Measurements from ENCODE around the gene NFIB.

NFIB gene

DNA sequence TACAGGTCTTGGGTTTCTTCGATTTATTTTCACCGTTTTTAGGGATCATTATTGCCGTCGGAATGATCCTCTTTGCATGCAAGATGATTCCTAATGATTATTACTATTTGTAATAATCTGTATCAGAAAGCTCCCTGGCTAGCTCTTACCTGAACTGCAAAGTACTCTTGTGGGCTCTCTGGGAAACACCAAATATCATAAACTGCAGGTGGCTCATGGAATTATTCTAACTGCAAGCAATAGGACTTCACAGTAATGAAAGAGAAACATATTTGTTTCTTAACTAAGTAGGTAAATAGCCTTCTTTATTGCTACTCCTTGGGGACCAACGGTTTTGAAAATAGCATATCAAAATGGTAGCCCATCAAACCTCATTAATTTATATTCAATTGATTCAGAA lies 219.4 kb downstream of the NFIB start:
- peak; percentile 96 for DNase-seq

DNA sequence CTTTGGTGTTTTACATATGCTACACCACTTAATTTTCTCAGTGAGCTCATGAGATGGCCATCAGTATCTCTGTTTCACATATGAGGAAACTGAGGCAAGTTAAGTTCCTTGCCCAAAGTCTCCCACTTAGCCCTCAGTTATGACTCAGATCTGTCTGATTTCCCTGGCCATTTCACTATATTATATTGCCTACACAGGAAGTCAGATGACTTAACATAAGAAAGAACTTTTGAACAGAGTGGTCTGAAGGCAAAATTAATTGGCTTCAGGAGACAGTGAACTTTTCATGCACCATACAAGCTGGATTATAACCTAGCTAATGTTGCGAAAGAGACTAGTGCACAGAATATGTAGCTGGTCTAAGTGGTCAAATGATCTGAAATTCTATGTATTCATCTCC lies 221.6 kb downstream of the NFIB start:
- no peak for DNase-seq

DNA sequence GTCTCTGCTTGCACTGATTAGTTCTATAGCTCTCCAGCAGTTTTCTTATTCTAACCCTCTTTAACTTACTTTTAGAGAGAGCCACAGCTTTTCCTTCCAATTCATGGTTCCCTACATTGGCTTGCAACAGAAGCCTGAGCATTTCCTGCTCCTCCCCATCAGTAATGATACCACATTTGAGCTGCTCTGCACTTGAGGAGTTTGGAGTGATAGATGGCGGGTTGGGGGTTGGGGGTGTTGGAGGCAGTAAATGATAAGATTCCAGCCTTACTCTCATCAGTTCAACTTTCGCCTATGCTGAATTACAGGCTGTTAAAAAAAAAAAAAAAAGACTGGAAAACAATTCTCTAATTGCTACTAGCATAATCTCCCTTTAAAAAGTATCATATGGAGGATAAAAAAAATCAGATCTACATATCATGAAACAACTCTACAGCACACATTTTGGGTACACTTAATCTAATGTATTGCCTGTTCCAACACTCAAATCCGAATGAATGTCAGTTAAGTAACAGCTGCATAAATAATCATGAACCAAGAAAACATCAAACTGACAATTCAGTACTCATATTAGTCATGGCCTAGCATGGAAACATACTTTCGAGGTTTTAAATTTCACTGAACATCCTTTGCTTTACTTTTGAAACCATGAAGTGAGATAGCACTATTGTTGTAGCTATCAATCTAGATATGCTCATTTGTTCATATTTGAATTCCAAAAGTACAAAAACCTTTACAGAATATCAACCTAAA lies 224.7 kb downstream of the NFIB start:
- no peak for DNase-seq

- no peak for DNase-seq
Observed at GRCh38 chr9:14087576-14087975, 226.4 kb downstream of the NFIB start.

GRCh38 chr9:14086495-14086894 lies 227.4 kb downstream of the NFIB start:
- no peak for DNase-seq

- DNase-seq, result no peak
Observed at GRCh38 chr9:14085810-14086209, 228.1 kb downstream of the NFIB start.

DNA sequence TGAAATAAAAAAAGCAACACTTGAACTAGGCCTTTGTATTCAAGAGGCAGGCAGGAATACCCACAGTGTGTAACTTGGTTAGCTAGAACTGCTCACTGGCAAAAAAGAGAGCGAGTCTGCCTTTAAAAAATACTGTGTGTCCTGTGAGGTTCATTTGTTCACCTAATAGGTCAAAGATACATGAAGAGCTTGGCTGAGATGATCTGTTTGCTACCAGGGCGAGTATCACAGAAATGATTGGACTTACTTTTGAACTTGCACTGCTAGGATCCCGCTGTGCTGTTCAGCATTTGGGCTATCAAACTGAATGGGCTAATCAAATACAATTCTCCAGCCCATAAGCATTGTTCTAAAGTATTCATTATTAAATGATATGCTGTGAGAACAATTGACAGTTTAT lies 229.1 kb downstream of the NFIB start:
- DNase-seq, result no peak

GRCh38 chr9:14083366-14083765 lies 230.6 kb downstream of the NFIB start:
- DNase-seq, result no peak

- DNase-seq, result no peak
Observed at GRCh38 chr9:14082732-14083131, 231.2 kb downstream of the NFIB start.

DNA sequence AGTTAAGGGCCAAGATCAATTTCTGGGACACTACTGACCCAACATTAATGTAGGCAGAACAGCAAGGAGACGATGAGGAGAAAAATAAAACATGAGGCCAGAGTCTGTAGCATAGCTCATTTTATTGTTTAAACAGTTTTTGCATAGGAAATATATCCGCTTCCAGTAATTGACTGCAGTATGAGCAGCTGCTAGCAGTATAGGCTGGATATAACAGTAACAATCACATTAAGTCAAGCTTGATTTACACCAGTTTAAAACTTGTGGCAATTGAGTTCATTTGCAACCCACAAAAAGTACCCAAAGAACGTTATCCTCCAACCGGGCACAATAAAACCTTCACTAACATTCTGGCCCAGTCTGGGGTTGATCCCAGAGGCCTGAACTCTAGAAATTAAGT lies 232.2 kb downstream of the NFIB start:
- no peak for DNase-seq

GRCh38 chr9:14080959-14081542 lies 232.9 kb downstream of the NFIB start:
- DNase-seq, result no peak

- no peak for DNase-seq
Observed at GRCh38 chr9:14079440-14079839, 234.5 kb downstream of the NFIB start.

DNA sequence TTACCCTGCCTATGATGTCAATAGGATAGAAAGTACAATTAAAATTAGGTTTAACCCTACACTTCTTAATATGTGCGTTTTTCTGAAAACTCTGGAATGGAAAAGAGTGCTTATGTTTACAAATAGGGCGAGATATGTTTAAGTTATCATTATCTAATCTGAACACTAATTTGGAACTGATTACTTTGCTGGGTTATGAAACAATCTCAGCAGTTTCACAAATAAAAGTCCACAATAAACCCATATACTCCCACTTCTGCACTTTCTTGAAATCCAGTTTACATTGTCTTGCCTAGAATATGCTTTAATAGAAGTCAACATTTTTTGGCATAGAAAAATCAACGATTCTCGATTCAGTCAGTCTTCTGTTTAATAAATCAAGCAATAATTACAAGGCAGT lies 236.3 kb downstream of the NFIB start:
- DNase-seq, result no peak

DNA sequence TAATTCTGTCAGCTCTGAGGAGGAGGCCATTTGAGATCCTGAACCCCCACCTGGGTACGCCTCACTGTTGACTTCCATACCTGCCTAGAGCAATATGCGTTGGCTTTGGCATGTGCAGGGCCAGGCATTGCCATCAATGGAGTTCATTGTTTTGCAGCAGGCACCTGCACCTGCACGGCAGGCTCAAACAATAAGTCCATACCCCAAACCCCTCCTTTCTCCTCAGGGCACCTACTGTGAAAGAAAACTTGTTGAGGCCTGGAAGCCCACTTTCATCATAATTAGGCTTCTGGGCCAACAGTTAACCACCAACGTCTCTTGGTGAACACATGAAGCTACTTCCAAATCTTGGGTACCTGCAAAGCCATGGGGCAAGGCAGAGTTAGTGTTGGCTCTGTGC lies 238.7 kb downstream of the NFIB start:
- no peak for DNase-seq

- DNase-seq, result no peak
Observed at GRCh38 chr9:14072850-14073249, 241.1 kb downstream of the NFIB start.

- DNase-seq, result no peak
Observed at GRCh38 chr9:14071484-14071883, 242.5 kb downstream of the NFIB start.

DNA sequence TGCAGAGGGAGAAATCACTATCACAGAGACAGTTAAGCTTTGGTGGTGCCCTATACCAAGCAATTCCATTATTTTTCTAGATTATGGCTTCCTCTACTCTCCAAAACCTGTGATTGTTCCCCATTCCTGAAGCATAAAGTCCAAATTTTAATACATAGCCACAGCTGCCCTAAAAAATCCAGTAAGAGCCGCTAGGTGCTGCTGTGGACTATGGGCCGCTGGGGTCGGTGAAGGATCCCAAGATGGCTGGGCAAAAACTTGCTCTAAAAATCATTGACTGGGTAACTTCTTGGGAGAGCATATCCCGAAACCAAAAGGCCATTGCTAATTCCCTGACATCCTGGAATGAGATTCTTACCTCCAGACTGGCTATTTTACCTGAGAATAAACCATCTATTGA lies 245.3 kb downstream of the NFIB start:
- DNase-seq, result no peak

- no peak for DNase-seq
Observed at GRCh38 chr9:14066831-14067230, 247.1 kb downstream of the NFIB start.

GRCh38 chr9:14066032-14066431 lies 247.9 kb downstream of the NFIB start:
- DNase-seq, result no peak

- DNase-seq, result no peak
Observed at GRCh38 chr9:14064940-14065339, 249.0 kb downstream of the NFIB start.

DNA sequence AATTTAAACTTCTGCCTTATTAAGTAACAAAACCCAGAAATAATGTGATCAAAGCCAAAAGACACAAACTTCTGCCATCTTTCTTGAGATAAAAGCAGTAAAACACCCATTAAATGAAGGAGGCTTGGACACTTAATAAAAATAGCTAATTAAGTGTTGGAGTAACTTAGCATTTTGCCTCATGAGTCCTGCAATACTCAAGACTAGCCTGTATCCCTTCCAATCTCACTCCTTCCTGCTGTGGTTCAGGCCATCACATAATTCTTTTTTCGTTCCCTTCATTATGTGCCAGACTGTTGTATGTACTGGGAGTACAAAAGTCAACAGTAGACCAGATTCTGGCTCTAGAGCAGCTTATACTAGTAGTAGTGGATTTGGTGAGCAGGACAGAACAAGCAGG lies 250.2 kb downstream of the NFIB start:
- DNase-seq, result peak; percentile 86

GRCh38 chr9:14062586-14063221 lies 251.2 kb downstream of the NFIB start:
- DNase-seq, result peak; percentile 99

- peak; percentile 99 for DNase-seq
Observed at GRCh38 chr9:14061936-14062585, 251.9 kb downstream of the NFIB start.

DNA sequence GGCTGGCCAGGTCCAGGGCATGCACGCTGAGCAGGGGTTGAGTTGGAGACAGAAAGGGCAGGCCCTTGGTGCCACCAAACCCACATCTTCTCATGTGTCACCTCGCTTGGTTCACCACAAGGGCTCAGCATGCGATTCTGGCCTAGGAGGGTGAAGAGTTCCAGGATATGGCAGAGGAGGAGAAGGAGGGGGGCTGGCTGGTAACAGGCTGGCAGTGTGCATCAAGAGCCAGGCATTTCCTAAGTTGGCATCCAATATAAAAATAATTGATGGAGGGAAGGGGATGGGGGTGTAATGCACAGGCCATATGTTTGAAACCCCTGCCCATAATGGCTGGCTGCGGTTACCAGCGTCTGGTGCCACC lies 255.6 kb downstream of the NFIB start:
- no peak for DNase-seq
